GM19395 (cell line): ENCODE results near the gene GOLGA1.
A peak's percentile ranks its signal among the peaks of the same experiment; 100 is the strongest.
"Not testable (repeated sequence)": the region's sequence is repeated elsewhere in the genome, so short reads cannot be mapped to it uniquely, and the experiment has no call there.

ENCODE experiments used
- ATAC-seq: cut with Tn5 transposase; IDR thresholded peaks from one replicate; pipeline ENCODE4 v1.9.1; 2021; ENCODE audit warnings: mild to moderate bottlenecking, moderate library complexity; ENCODE audit not compliant: unreplicated experiment

Gene GOLGA1

GRCh38 chr9:124940521-124940893 is 376 bp downstream of the GOLGA1 start:
- ATAC-seq, result peak; percentile 50

DNA sequence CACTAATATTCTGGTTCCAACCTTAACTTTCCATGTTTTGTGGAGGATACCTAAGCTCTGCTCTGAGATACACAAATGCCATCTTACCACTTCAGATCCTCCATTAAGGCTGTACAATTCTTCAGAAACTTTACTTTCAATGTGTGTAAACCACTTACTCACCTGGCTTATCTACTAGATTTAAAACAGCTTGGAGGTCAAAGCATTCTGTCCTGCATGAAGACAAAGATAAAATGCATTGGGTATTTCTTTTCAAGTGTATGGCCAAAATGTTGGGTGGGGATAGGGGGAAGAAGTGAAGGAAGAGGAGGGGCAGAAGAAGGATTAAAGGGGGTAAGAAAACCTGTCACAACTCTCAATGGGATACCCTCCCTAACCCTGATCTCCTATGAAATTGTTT is 939 bp downstream of the GOLGA1 start:
- ATAC-seq, result no peak

DNA sequence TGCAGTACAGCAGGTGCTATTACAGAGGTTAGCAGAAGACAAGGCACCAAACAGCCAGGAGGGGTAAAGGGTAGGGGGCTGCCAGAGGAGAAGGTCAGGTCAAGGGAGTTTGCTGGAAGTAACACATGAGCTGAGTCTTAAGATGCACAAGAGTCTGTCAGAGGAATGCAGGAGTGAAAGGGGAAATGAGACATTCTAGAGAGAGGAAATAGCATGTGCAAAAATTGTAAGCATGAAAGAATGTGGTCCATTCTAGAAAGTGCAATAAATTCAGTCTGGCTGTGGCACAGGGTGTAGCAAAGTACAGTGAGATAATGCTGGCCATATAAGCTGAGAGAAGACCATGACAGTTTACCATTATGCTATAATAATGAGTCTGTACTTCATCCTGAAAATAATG is 6.6 kb downstream of the GOLGA1 start:
- ATAC-seq, result no peak

- ATAC-seq, result no peak
Observed at GRCh38 chr9:124932333-124932732, 8.6 kb downstream of the GOLGA1 start.

- ATAC-seq, result no peak
Observed at GRCh38 chr9:124929464-124929863, 11.4 kb downstream of the GOLGA1 start.

DNA sequence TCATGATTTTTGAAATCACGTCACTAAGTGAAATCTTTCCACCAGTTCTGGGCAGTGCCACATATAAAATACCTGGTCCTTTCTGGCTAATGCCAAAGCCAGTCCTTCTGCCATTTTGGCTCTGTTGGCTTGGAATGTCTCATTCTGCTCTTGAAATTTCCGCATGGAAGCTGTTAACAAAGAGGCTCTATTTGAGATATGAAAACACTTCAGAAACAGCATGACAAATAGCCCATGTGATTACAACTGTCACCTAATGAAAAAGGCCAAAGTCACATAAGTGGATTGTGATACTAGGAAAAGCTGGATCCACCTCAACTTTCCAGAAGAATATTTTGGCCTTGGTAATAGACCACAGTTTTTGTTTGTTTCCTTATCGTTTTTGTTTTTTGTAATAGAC is 12.8 kb downstream of the GOLGA1 start:
- no peak for ATAC-seq

DNA sequence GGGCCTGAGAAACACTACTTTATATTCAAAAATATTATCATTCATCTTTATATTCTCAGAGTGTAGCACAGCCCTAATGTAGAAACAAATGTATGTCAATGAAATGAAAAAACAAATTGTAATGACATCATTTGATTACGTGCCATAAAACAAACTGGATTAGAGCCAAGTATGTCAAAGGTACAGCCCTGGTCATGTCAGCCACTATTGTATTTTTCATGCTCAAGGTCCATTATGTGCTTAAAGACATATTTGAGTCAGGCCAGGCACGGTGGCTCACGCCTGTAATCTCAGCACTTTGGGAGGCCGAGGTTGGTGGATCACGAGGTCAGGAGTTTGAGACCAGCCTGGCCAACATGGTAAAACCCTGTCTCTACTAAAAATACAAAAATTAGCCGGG is 20.5 kb downstream of the GOLGA1 start:
- not testable (repeated sequence) for ATAC-seq

GRCh38 chr9:124914753-124915405 is 26.0 kb downstream of the GOLGA1 start:
- no peak for ATAC-seq

DNA sequence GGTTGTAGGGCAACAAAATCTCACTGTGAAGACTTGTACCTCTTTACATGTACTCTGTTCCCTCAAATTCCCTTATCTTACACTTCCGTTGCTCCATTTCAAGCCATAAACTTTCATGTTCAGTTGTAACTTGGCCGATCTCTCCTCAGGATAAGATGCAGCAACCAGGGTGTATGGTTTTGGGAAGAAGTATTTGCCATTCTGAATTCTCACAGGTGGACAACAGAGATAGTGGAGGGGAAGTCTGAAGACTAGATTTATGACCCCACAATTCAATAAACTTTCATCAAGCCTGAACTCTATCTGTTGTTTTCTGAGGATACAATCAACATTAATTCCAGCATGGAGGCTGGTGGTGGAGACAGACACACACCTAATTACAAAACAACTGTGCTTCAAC is 27.5 kb downstream of the GOLGA1 start:
- ATAC-seq, result no peak

- ATAC-seq, result no peak
Observed at GRCh38 chr9:124911766-124912165, 29.1 kb downstream of the GOLGA1 start.

DNA sequence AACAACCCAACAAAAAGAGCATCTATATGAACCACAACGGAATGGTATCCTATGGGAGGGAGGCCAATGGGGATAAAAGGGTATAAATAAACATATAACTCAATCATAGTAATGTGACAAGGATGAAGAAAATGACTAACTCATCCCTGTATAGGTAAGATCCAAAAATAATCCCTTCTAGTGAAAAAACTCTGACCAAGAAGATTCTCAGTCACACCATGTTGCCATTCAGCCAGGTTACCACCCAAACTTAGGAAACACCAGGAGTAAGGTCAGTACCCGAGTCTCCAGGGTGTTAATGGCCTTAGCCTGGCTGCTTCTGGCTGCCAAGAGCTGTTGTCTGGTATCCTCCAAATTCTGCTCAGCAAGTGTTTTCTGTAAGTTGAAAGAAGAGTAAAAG is 32.8 kb downstream of the GOLGA1 start:
- no peak for ATAC-seq

- no peak for ATAC-seq
Observed at GRCh38 chr9:124906966-124907365, 33.9 kb downstream of the GOLGA1 start.

DNA sequence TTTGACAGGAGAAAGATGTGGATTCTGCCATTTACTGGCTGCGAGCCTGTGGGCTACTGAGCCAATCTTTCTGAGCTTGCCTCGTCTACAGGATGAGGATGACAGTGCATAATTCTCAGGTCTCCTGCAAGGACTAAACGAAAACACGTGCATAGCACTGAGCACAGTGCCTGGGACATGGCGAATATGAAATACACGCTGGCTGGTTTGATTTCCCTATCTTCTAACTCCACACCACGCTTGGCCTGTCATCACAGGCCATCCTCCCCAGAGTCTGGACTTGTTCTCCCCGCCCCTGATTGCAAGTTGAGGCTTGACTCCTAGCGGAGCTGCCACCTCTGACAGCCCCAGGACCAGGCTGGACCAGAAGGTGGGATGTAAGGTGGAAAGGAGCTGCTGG is 41.0 kb downstream of the GOLGA1 start:
- ATAC-seq, result no peak

GRCh38 chr9:124897570-124898460 is 43.1 kb downstream of the GOLGA1 start:
- no peak for ATAC-seq

DNA sequence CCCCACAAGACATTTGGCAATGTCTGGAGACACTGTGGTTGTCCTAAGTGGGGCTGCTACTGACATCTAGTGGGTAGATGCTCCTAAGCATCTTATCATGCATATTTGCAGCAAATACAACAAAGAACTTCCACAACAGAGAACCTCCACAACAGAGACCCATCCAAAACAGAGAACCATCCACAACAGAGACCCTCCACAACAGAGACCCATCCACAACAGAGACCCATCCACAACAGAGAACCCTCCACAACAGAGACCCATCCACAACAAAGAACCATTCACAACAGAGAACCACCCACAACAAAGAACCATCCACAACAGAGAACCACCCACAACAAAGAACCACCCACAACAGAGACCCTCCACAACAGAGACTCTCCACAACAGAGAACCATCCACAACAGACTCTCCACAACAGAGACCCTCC is 46.1 kb downstream of the GOLGA1 start:
- no peak for ATAC-seq

GRCh38 chr9:124894035-124894740 is 46.7 kb downstream of the GOLGA1 start:
- ATAC-seq, result no peak

DNA sequence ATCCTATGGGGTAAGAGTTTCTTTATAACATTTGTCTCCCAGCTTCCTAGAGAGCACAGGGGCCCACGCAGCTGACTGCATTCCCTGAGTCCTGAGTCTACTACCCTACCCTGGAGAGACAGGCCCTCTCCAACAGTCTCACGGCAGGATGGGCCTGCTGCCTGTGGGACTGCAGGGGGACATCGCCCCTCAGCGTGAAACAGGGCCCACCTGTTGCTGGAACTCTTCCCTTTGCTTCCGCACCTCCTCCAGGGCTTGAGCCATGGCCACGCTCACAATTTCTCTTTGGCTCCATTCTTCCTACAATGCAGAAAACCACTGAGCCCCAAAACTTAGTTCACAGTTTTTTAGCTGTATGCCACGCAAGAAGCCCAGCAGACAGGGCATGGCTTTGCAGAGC is 50.7 kb downstream of the GOLGA1 start:
- ATAC-seq, result no peak

GRCh38 chr9:124889006-124889405 is 51.9 kb downstream of the GOLGA1 start:
- no peak for ATAC-seq

GRCh38 chr9:124887832-124888231 is 53.1 kb downstream of the GOLGA1 start:
- ATAC-seq, result no peak

- no peak for ATAC-seq
Observed at GRCh38 chr9:124886866-124887492, 53.9 kb downstream of the GOLGA1 start.

DNA sequence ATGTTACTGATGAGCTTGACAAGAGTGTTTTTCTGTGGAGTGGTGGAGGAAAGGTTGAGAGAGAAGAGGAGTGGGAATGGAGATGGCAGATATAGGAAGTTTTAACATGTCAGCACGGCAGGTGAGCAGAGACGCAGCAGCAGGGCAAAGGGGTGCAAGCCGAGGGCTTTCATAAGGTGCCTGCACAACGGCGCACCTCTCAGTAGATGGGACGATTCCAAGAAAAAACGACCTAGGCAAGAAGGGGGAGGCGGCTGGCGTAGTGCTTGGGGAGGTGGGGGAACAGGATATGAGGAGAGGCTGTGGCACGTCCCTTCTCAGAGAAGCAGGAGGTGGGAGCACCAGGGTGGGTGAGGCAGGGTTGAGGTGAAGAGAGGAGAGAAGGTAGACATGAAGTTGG is 54.4 kb downstream of the GOLGA1 start:
- no peak for ATAC-seq
